Tibial nerve (tissue), 4 donors: ENCODE data around the gene PKDREJ. TPM values are rescaled to one million over a fixed set of nuclear protein-coding genes. Genes with fewer than 3 reads are reported as not detected.

ENCODE experiments used
- DNase-seq, 2 donors: peaks; one replicate each; pipeline ENCODE4 v3.0.0-alpha.2; 2019; ENCODE audit warnings: low spot score in 2 of 2
- H3K27ac ChIP-seq, 4 donors: fragments of 200-600 bp; sonication (generic) in 3 of 4; one replicate each; pipeline ENCODE4 v1.5.1; 2017 to 2019; ENCODE audit warnings: mild to moderate bottlenecking in 1 of 4
- H3K27me3 ChIP-seq, 2 donors: fragments of 200-600 bp; sonication (generic) in 1 of 2; one replicate each; pipeline versions ENCODE4 v1.5.1 to v1.6.0; 2017 to 2019
- H3K36me3 ChIP-seq, 3 donors: fragments of 200-600 bp; sonication (generic); one replicate each; pipeline ENCODE4 v1.5.1; 2018 to 2019
- H3K4me1 ChIP-seq, 4 donors: fragments of 200-600 bp; sonication (generic) in 3 of 4; one replicate each; pipeline ENCODE4 v1.5.1; 2017 to 2019
- H3K4me3 ChIP-seq, 4 donors: fragments of 200-600 bp; sonication (generic) in 3 of 4; one replicate each; pipeline ENCODE4 v1.5.1; 2017 to 2019; ENCODE audit warnings: mild to moderate bottlenecking in 1 of 4, moderate library complexity in 1 of 4
- H3K9me3 ChIP-seq, 4 donors: fragments of 200-600 bp; sonication (generic) in 3 of 4; one replicate each; pipeline ENCODE4 v1.5.1; 2017 to 2019
- EP300 ChIP-seq, 2 donors: sonication (generic); formaldehyde crosslinking; IDR thresholded peaks; one replicate each; pipeline ENCODE4 v1.6.1; 2017; ENCODE audit warnings: antibody characterized with exemption in 2 of 2, mild to moderate bottlenecking in 1 of 2
- POLR2A ChIP-seq, 2 donors: fragments of 450-650 bp; IDR thresholded peaks; one replicate each; pipeline ENCODE4 v1.6.1; 2017; ENCODE audit warnings: antibody characterized with exemption in 2 of 2, mild to moderate bottlenecking in 2 of 2, moderate library complexity in 2 of 2
- WGBS, 2 donors: methylation state at CpG; one replicate each; pipeline ENCODE4 v1.1.5; 2018; 5-methylcytosine and 5-hydroxymethylcytosine counted together
- total RNA-seq, 4 donors: library from RNA; depleted of rRNA; stranded (reverse); fragments of >200 nt; gene quantifications; one replicate each; pipeline ENCODE4 v1.1.0, GENCODE V29; 2016
- TF ChIP-seq, protein P1 (sequence below), 5 experiments: fragments of 200-600 bp in 3 of 5; fragments of 450-650 bp in 2 of 5; sonication (generic) in 3 of 5; IDR thresholded peaks; one replicate each; pipeline ENCODE4 v1.5.1; 2016 to 2019; ENCODE audit warnings: antibody characterized with exemption in 5 of 5, mild to moderate bottlenecking in 3 of 5, moderate library complexity in 2 of 5

PKDREJ gene
- total RNA-seq, 4 donors from 2014 or later: under 0.01 to 0.39 TPM; not detected in 2

DNA sequence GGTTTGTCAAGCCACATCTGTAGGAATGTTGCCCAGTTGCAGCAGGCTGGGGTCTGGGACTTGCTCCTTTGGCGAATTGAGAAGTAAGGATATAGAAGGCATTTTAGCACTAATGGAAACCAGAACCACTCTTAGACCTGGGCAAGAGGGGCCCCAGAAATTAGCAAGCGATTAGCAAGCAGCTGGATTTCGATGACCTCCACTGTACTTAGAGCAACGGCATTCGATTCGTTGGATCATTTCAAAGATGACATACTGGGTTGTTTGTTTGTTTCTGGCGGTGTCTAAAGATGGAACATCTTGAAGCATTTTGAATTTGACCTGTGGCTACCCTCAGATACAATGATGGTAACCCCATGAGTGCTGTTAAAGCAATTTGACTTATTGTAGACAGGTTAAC is 11.9 kb downstream of the PKDREJ start:
- Histone ChIP-seq H3K4me3 (peak overlapping the region; percentile 73 to 95 (median 90)), H3K27ac (peak overlapping the region in 3 of 4 donors; percentile 88 to 94 (median 93)), H3K4me1 (peaks cover 0 to 35% (median 19%) of the 10 kb centered on the region in 4 donors), H3K9me3 (no peaks in the 10 kb centered on the region), H3K36me3 (peaks cover 0 to 4% (median 0%) of the 10 kb centered on the region in 3 donors), H3K27me3 (no peaks in the 10 kb centered on the region)
- DNase-seq: no peak
- TF ChIP-seq POLR2A (IDR thresholded peaks at IDR 0.05) (no peak), EP300 (IDR thresholded peaks at IDR 0.05) (no peak)
- TF ChIP-seq, protein P1, sequence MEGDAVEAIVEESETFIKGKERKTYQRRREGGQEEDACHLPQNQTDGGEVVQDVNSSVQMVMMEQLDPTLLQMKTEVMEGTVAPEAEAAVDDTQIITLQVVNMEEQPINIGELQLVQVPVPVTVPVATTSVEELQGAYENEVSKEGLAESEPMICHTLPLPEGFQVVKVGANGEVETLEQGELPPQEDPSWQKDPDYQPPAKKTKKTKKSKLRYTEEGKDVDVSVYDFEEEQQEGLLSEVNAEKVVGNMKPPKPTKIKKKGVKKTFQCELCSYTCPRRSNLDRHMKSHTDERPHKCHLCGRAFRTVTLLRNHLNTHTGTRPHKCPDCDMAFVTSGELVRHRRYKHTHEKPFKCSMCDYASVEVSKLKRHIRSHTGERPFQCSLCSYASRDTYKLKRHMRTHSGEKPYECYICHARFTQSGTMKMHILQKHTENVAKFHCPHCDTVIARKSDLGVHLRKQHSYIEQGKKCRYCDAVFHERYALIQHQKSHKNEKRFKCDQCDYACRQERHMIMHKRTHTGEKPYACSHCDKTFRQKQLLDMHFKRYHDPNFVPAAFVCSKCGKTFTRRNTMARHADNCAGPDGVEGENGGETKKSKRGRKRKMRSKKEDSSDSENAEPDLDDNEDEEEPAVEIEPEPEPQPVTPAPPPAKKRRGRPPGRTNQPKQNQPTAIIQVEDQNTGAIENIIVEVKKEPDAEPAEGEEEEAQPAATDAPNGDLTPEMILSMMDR (IDR thresholded peaks at IDR 0.05): no peak
- 49 to 57% methylated on average over 7 of the region's 7 CpGs for WGBS, 2 donors

DNA sequence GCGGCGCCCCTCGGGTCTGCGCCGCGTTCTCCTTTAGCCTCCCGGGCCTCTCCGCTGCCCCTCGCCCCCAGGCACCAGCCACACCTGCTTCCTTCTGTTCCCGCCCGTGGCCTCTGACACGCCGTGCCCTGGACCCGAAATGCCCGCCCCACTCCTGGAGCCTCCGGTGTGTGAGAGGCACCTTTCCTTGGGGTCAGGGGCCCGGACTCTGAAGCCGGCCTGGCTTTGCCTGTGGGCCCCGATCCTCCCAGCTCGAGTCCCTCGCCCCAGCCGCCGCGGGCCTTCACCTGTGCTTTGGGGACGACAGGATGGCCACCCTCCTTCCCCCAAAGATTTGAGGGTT is 12.4 kb downstream of the PKDREJ start:
- 4% methylated on average over 23 to 25 of the region's 25 CpGs for WGBS, 2 donors
- TF ChIP-seq, protein P1 (IDR thresholded peaks at IDR 0.05): no peak
- TF ChIP-seq EP300 (IDR thresholded peaks at IDR 0.05) (no peak), POLR2A (IDR thresholded peaks at IDR 0.05) (no peak)
- H3K9me3 ChIP-seq: no peaks in the 10 kb centered on the region
- H3K4me3 ChIP-seq: peak overlapping the region; percentile 73 to 95 (median 90)
- no peak for DNase-seq
- no peaks in the 10 kb centered on the region for H3K27me3 ChIP-seq
- H3K36me3 ChIP-seq: no peaks in the 10 kb centered on the region
- peak overlapping the region; percentile 66 to 94 (median 90) for H3K27ac ChIP-seq
- H3K4me1 ChIP-seq: peaks cover 0 to 41% (median 19%) of the 10 kb centered on the region in 4 donors

DNA sequence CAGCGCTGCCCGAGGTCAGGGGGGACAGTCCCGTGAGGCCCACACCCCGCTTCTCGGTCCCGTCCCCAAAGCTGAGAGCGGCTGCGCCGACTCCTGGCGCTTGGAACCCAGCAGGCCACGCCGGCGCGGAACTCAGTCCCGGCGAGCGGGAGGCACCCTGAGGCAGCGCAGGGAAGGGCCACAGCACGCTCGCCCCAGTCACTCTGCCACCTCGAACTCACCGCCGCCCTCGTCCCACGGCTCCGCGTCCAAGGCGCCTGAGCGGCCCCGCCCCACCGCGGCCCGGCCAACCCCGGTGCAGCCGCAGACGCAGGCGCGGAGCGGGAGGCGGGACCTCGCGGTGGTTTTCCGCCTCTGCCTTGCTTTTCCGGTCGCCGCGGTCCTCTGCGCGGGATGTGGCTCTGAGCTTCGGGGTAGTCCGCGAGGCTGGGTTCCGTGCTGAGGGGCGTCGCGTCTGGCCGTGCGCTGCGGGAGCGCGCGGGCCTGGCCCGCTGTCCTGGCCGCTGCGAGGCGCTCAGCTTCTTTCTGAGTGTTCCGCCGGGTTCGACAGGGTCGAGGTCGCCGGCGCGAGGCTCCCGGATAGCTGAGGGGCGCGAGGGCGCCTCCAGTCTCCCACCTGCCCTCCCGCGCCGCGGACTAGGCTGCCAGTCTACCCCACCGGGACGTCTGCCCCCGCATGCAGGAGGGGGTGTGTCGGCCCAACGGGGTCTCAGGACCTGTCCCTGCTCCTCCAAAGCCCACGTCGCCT is 12.9 kb downstream of the PKDREJ start, which contains the start of gene CDPF1:
Gene CDPF1 (minus strand): TSS at position 259 of the 748 bp plus-strand sequence. CDS start 2,009 bp downstream, outside the sequence.
- TF ChIP-seq POLR2A (IDR thresholded peaks at IDR 0.05) (peak; percentile 88), EP300 (IDR thresholded peaks at IDR 0.05) (peak in 1 of 2 donors; percentile 82)
- TF ChIP-seq, protein P1 (IDR thresholded peaks at IDR 0.05): peak in 1 of 5 experiments; percentile 29
- peak; percentile 79 to 80 for DNase-seq
- Histone ChIP-seq H3K4me3 (peak within 1 kb of the TSS; percentile 73 to 95 (median 90)), H3K27ac (peak within 1 kb of the TSS; percentile 66 to 94 (median 90)), H3K4me1 (peaks cover 0 to 46% (median 22%) of the 10 kb centered on the region in 4 donors), H3K27me3 (no peaks in the 10 kb centered on the region), H3K36me3 (peaks cover 0 to 3% (median 0%) of the 10 kb centered on the region in 3 donors), H3K9me3 (no peaks in the 10 kb centered on the region)
- 0% methylated on average over 10 to 89 of the region's 89 CpGs for WGBS, 2 donors

DNA sequence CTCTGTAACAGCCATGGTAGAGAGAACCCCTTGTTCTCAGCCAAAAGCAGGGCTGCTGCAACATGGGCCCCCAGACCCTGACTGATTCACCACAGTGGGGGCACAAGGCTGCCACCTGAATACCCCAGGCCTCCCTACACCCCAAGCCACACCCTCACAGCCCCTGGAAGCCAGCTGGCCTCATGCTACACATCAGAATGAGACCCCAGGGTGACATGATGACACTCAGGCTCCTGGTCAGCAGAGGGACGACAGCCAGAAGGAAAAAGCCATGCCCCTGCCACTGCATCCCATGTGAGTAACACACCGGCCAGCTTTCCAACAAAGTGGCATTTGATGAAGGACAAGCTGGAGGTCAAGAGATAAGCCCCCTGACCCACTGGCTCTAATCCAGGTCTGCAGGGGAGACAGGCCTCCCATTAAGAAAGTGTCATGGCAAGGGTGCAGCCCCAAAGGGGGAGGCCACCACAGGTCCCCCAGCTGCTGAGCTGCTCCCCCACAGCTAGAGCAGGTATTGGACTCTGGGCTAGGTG is 15.6 kb downstream of the PKDREJ start:
- WGBS, 2 donors: 63 to 67% methylated on average over 1 to 2 of the region's 2 CpGs
- TF ChIP-seq, protein P1 (IDR thresholded peaks at IDR 0.05): no peak
- TF ChIP-seq EP300 (IDR thresholded peaks at IDR 0.05) (no peak), POLR2A (IDR thresholded peaks at IDR 0.05) (no peak)

DNA sequence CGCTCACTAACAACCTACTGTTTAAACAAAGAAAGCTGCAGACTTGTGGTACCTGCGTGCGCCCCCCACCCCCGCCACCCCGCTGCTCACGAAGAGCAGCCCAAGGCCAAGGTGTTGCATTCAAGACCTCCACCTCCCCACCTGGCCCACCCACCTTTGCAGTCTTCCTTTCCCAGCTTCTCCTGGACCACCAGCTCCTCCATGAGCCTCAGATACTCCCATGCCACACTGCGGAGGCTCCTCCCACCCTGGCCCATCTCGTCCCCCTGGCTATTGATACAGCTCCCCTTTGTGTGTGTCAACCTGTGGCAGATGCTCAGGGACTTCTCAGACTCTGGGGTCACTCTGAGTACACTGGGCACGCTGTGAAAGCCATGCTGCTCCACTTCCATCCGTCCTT is 17.0 kb downstream of the PKDREJ start:
- no peak for TF ChIP-seq EP300 (IDR thresholded peaks at IDR 0.05)
- TF ChIP-seq POLR2A (IDR thresholded peaks at IDR 0.05): no peak
- TF ChIP-seq, protein P1 (IDR thresholded peaks at IDR 0.05): no peak
- Histone ChIP-seq H3K4me1 (peaks cover 0 to 43% (median 15%) of the 10 kb centered on the region in 4 donors), H3K9me3 (no peaks in the 10 kb centered on the region), H3K27ac (peak overlapping the region in 2 of 4 donors; percentile 1 to 3), H3K4me3 (no peak overlapping the region), H3K36me3 (peaks cover 0 to 35% (median 0%) of the 10 kb centered on the region in 3 donors), H3K27me3 (no peaks in the 10 kb centered on the region)
- 92% methylated on average over 10 of the region's 10 CpGs for WGBS, 2 donors
- no peak for DNase-seq

More for the DNA sequence above, 15.6 kb downstream of the PKDREJ start:
- Histone ChIP-seq H3K36me3 (peaks cover 0 to 27% (median 0%) of the 10 kb centered on the region in 3 donors), H3K4me3 (no peak overlapping the region), H3K4me1 (peaks cover 0 to 52% (median 22%) of the 10 kb centered on the region in 4 donors), H3K27me3 (no peaks in the 10 kb centered on the region), H3K27ac (no peak overlapping the region), H3K9me3 (no peaks in the 10 kb centered on the region)
- no peak for DNase-seq
